ENCODE measurements around the gene SIX5. TPM values are rescaled to one million over a fixed set of nuclear protein-coding genes. Genes with fewer than 3 reads are reported as not detected.

Gene SIX5
- total RNA-seq, 1 donor from 2014 or later, result 15.5 TPM

DNA sequence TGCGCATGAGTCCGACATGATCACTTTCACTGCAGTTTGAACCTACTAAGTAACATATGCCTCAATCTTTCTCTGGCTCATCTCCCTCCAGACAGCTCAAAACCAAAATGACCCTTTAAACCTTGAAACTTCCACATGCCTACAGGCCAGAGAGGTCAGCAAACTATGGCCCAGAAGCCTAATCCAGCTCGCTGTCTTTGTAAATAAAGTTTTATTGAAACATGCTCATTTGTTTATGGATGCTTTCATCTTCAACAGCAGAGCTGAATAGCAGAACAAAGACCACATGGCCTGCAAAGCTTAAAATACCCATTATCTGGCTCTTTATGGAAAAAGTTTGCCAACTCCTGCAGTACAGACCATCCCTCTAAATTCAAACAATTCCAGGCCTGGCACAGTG lies 53.9 kb downstream of the SIX5 start:
- no peak for ATAC-seq
- Histone ChIP-seq H3K9me3 (no peaks in the 10 kb centered on the region), H3K36me3 (peaks cover 17% of the 10 kb centered on the region), H3K27me3 (no peaks in the 10 kb centered on the region), H3K4me1 (peaks cover 15% of the 10 kb centered on the region), H3K4me3 (no peak overlapping the region), H3K27ac (no peak overlapping the region)
- no peak for DNase-seq
- intact Hi-C loops (cut with DNase I), result no loop called here
- TF ChIP-seq, protein P1, sequence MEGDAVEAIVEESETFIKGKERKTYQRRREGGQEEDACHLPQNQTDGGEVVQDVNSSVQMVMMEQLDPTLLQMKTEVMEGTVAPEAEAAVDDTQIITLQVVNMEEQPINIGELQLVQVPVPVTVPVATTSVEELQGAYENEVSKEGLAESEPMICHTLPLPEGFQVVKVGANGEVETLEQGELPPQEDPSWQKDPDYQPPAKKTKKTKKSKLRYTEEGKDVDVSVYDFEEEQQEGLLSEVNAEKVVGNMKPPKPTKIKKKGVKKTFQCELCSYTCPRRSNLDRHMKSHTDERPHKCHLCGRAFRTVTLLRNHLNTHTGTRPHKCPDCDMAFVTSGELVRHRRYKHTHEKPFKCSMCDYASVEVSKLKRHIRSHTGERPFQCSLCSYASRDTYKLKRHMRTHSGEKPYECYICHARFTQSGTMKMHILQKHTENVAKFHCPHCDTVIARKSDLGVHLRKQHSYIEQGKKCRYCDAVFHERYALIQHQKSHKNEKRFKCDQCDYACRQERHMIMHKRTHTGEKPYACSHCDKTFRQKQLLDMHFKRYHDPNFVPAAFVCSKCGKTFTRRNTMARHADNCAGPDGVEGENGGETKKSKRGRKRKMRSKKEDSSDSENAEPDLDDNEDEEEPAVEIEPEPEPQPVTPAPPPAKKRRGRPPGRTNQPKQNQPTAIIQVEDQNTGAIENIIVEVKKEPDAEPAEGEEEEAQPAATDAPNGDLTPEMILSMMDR (IDR thresholded peaks at IDR 0.05), result no peak

Other genes with a start within 250 kb of the SIX5 start
- gene OPA3, start 184.4 kb downstream of the SIX5 start, total RNA-seq, result 13.0 TPM
- gene GPR4, start 167.0 kb downstream of the SIX5 start, total RNA-seq, result 18.5 TPM
- 54.4 TPM for gene EML2, start 129.9 kb downstream of the SIX5 start, total RNA-seq
- 4.8 TPM for gene GIPR, start 101.0 kb downstream of the SIX5 start, total RNA-seq
- 188 TPM for gene SNRPD2, start 77.3 kb downstream of the SIX5 start, total RNA-seq
- gene QPCTL, start 76.6 kb downstream of the SIX5 start, total RNA-seq, result 7.0 TPM
- 16.5 TPM for gene FBXO46, start 38.4 kb downstream of the SIX5 start, total RNA-seq
- gene MEIOSIN, start 35.8 kb downstream of the SIX5 start, total RNA-seq, result not detected
- gene DMPK, start 13.2 kb upstream of the SIX5 start, total RNA-seq, result 50.1 TPM
- gene DMWD, start 23.6 kb upstream of the SIX5 start, total RNA-seq, result 58.7 TPM
- gene RSPH6A, start 46.1 kb upstream of the SIX5 start, total RNA-seq, result 0.38 TPM
- 70.6 TPM for gene SYMPK, start 93.9 kb upstream of the SIX5 start, total RNA-seq
- gene FOXA3, start 95.1 kb upstream of the SIX5 start, total RNA-seq, result 1.6 TPM
- 25.0 TPM for gene IRF2BP1, start 116.9 kb upstream of the SIX5 start, total RNA-seq
- 7.9 TPM for gene MYPOP, start 133.4 kb upstream of the SIX5 start, total RNA-seq
- gene NANOS2, start 145.5 kb upstream of the SIX5 start, total RNA-seq, result not detected
- 21.2 TPM for gene NOVA2, start 204.6 kb upstream of the SIX5 start, total RNA-seq
- 15.4 TPM for gene CCDC61, start 226.2 kb upstream of the SIX5 start, total RNA-seq